ENCODE data around the gene GPR155.

Gene GPR155

GRCh38 chr2:174486563-174487107 lies at the start of gene GPR155:
TSS of gene GPR155 (minus strand) at chr2:174487029. CDS start at chr2:174481956, 5,073 bp downstream.
- peak; percentile 15 for DNase-seq (ENCODE audit: low spot score)

GRCh38 chr2:174535757-174536703 lies 49.2 kb upstream of the GPR155 start:
- no peak for DNase-seq (ENCODE audit: low spot score)

GRCh38 chr2:174535083-174535482 lies 48.3 kb upstream of the GPR155 start:
- DNase-seq (ENCODE audit: low spot score) = no peak

- DNase-seq (ENCODE audit: low spot score) = no peak
Measured at GRCh38 chr2:174529916-174530315, 43.1 kb upstream of the GPR155 start.

GRCh38 chr2:174527959-174528358 lies 41.1 kb upstream of the GPR155 start:
- DNase-seq (ENCODE audit: low spot score) = no peak

- no peak for DNase-seq (ENCODE audit: low spot score)
Measured at GRCh38 chr2:174527101-174527721, 40.4 kb upstream of the GPR155 start.

GRCh38 chr2:174524527-174524926 lies 37.7 kb upstream of the GPR155 start:
- no peak for DNase-seq (ENCODE audit: low spot score)

- no peak for DNase-seq (ENCODE audit: low spot score)
Measured at GRCh38 chr2:174522553-174522952, 35.7 kb upstream of the GPR155 start.

- no peak for DNase-seq (ENCODE audit: low spot score)
Measured at GRCh38 chr2:174518395-174518794, 31.6 kb upstream of the GPR155 start.

GRCh38 chr2:174516501-174517378 lies 29.9 kb upstream of the GPR155 start:
- no peak for DNase-seq (ENCODE audit: low spot score)

- no peak for DNase-seq (ENCODE audit: low spot score)
Measured at GRCh38 chr2:174512345-174512744, 25.5 kb upstream of the GPR155 start.

GRCh38 chr2:174511580-174512260 lies 24.9 kb upstream of the GPR155 start:
- no peak for DNase-seq (ENCODE audit: low spot score)

- no peak for DNase-seq (ENCODE audit: low spot score)
Measured at GRCh38 chr2:174510583-174511189, 23.9 kb upstream of the GPR155 start.

GRCh38 chr2:174503161-174503809 lies 16.5 kb upstream of the GPR155 start:
- DNase-seq (ENCODE audit: low spot score) = no peak

- no peak for DNase-seq (ENCODE audit: low spot score)
Measured at GRCh38 chr2:174499371-174499770, 12.5 kb upstream of the GPR155 start.

- no peak for DNase-seq (ENCODE audit: low spot score)
Measured at GRCh38 chr2:174495365-174496012, 8.7 kb upstream of the GPR155 start.

GRCh38 chr2:174493549-174494331 lies 6.9 kb upstream of the GPR155 start:
- DNase-seq (ENCODE audit: low spot score) = peak; percentile 20

- DNase-seq (ENCODE audit: low spot score) = peak; percentile 77
Measured at GRCh38 chr2:174492963-174493431, 6.2 kb upstream of the GPR155 start.

GRCh38 chr2:174491947-174492346 lies 5.1 kb upstream of the GPR155 start:
- no peak for DNase-seq (ENCODE audit: low spot score)
